ENCODE results near the gene LPCAT1. TPM values are rescaled to one million over a fixed set of nuclear protein-coding genes. Genes with fewer than 3 reads are reported as not detected.

The LPCAT1 gene
- total RNA-seq, 1 experiment from 2014 or later: 75.0 TPM

- H3K27ac ChIP-seq (ENCODE audit: low read depth, low read length): no peak overlapping the region
- no peak for TF ChIP-seq EGR1 (IDR thresholded peaks at IDR 0.05; ENCODE audit: low read depth)
- TF ChIP-seq SP1 (IDR thresholded peaks at IDR 0.05; ENCODE audit: low read depth): no peak
- no peak for TF ChIP-seq SIN3A (IDR thresholded peaks at IDR 0.05; ENCODE audit: low read depth)
- TF ChIP-seq ZBTB33 (IDR thresholded peaks at IDR 0.05; ENCODE audit: extremely low read depth, insufficient replicate concordance, low read length): no peak
- TF ChIP-seq ELF1 (IDR thresholded peaks at IDR 0.05; ENCODE audit: borderline replicate concordance, low read depth): no peak
- TF ChIP-seq YY1 (IDR thresholded peaks at IDR 0.05; ENCODE audit: extremely low read depth, insufficient replicate concordance, low read depth, low read length): no peak
- no peak for TF ChIP-seq POLR2AphosphoS5 (IDR thresholded peaks at IDR 0.05; ENCODE audit: low read depth, low read length)
- TF ChIP-seq MAX (IDR thresholded peaks at IDR 0.05): no peak
- TF ChIP-seq FOSL1 (IDR thresholded peaks at IDR 0.05; ENCODE audit: low read depth): no peak
- TF ChIP-seq CTCF (IDR thresholded peaks at IDR 0.05 in 2 of 3, conservative IDR thresholded peaks at IDR 0.05 in 1 of 3; ENCODE audit: borderline replicate concordance in 1 of 3, insufficient read depth in 1 of 3, low read depth in 2 of 3, low read length in 2 of 3): peak; percentile 63 to 89 (median 75); a peak in 5 of 6 replicates
- TF ChIP-seq CEBPB (IDR thresholded peaks at IDR 0.05; ENCODE audit: low read depth): no peak
- TF ChIP-seq RAD21 (IDR thresholded peaks at IDR 0.05; ENCODE audit: low read depth): peak; percentile 65
- ChIA-PET CTCF (interaction anchor here (1.0 kb wide), 1 partner anchor 166 kb away, joined by 3 read pairs; no protein-coding TSS in a partner anchor), POLR2A (no interaction called here), RAD21 (ENCODE audit: low non-redundant PET in 1 of 2, low total read pairs in 2 of 2, uncharacterized antibody in 2 of 2, unreplicated experiment in 2 of 2) (interaction anchor here in 1 of 2 experiments (0.7 kb wide), 1 partner anchor 61 kb away, joined by 5 read pairs; no protein-coding TSS in a partner anchor)
- DNase-seq (ENCODE audit: low read depth, low spot score) (no peak), ATAC-seq (peak; percentile 57)
- no peaks in the 10 kb centered on the region for H3K4me1 ChIP-seq (ENCODE audit: control insufficient read depth in 1 of 2, insufficient read depth in 2 of 2, low read length in 2 of 2)
- no peaks in the 10 kb centered on the region for H3K9me3 ChIP-seq (ENCODE audit: control insufficient read depth in 1 of 2, insufficient read depth in 1 of 2, low read depth in 1 of 2, low read length in 2 of 2)
- no peak overlapping the region for H3K4me2 ChIP-seq (ENCODE audit: low read length)
- H3K4me3 ChIP-seq (replicated peaks in 1 of 2; ENCODE audit: low read depth in 1 of 2, low read length in 2 of 2): no peak overlapping the region
- H3K36me3 ChIP-seq (ENCODE audit: control insufficient read depth in 1 of 2, insufficient read depth in 2 of 2, low read length in 2 of 2): peaks cover 12 to 24% of the 10 kb centered on the region in 2 experiments; a peak in 3 of 4 replicates
- no peak overlapping the region for H2AFZ ChIP-seq (ENCODE audit: low read depth, low read length, poor library complexity, severe bottlenecking)
- no TSS peak for BruUV-seq (replicated peaks)
- no peak overlapping the region for H3K9ac ChIP-seq (ENCODE audit: low read length)
- no peaks in the 10 kb centered on the region for H3K27me3 ChIP-seq (ENCODE audit: insufficient read depth, low read length)
- no peaks in the 10 kb centered on the region for H3K9me2 ChIP-seq (ENCODE audit: insufficient read depth)
- intact Hi-C loops (cut with micrococcal nuclease): loop anchor here (1.0 to 5.0 kb wide), 2 partner anchors 123 to 162 kb away; no protein-coding TSS in a partner anchor
- H4K20me1 ChIP-seq (ENCODE audit: insufficient read depth): no peaks in the 10 kb centered on the region
- H3K79me2 ChIP-seq (ENCODE audit: insufficient read depth, low read length): no peaks in the 10 kb centered on the region
These were observed 44.1 kb downstream of the LPCAT1 start for GRCh38 chr5:1479581-1480188.

Data from HCT116 (cell line).